Astrocyte (in vitro differentiated cells and primary cell): ENCODE measurements around the gene PDE9A. TPM values are rescaled to one million over a fixed set of nuclear protein-coding genes. Genes with fewer than 3 reads are reported as not detected.

Source experiments
- DNase-seq: peaks from one replicate; pipeline ENCODE4 v3.0.0-alpha.2; 2010; ENCODE audit warnings: low read depth
- FAIRE-seq: peaks from 2 replicates; lab custom pipeline; 2011; peaks lifted over from hg19 to GRCh38; lab: Jason Lieb, UNC
- H2AFZ ChIP-seq: 2 replicates; pipeline ENCODE4 v1.6.0; 2012; ENCODE audit warnings: low read depth, low read length, inconsistent platforms
- H3K27ac ChIP-seq: 2 replicates; pipeline ENCODE4 v1.5.1; 2011; ENCODE audit warnings: low read depth, low read length, inconsistent platforms
- H3K27me3 ChIP-seq: 2 replicates; pipeline ENCODE4 v1.6.0; 2011; ENCODE audit warnings: low read length, inconsistent platforms; ENCODE audit not compliant: insufficient read depth
- H3K36me3 ChIP-seq: 2 replicates; pipeline ENCODE4 v1.5.1; 2011; ENCODE audit warnings: low read length, inconsistent platforms; ENCODE audit not compliant: insufficient read depth
- H3K4me1 ChIP-seq: 2 replicates; pipeline ENCODE4 v1.5.1; 2011; ENCODE audit warnings: low read length, inconsistent platforms; ENCODE audit not compliant: insufficient read depth
- H3K4me2 ChIP-seq: 2 replicates; pipeline ENCODE4 v1.6.0; 2012; ENCODE audit warnings: low read length, inconsistent platforms
- H3K4me3 ChIP-seq: 2 replicates; pipeline ENCODE4 v1.5.1; 2011; ENCODE audit warnings: low read depth, mild to moderate bottlenecking, low read length, inconsistent platforms; ENCODE audit not compliant: insufficient read depth
- H3K79me2 ChIP-seq: 2 replicates; pipeline ENCODE4 v1.6.0; 2012; ENCODE audit warnings: mild to moderate bottlenecking, low read length, inconsistent platforms; ENCODE audit not compliant: insufficient read depth
- H3K9ac ChIP-seq: 2 replicates; pipeline ENCODE4 v1.6.0; 2012; ENCODE audit warnings: mild to moderate bottlenecking, low read length, inconsistent platforms
- H3K9me3 ChIP-seq: 2 replicates; pipeline ENCODE4 v1.5.1; 2012; ENCODE audit warnings: low read depth, mild to moderate bottlenecking, low read length, inconsistent platforms; ENCODE audit not compliant: insufficient read depth
- H4K20me1 ChIP-seq: 2 replicates; pipeline ENCODE4 v1.6.0; 2012; ENCODE audit warnings: low read length, inconsistent platforms; ENCODE audit not compliant: insufficient read depth
- H3K27ac Mint-ChIP-seq: one replicate; pipeline ENCODE4 v1.8.0; 2021; ENCODE audit warnings: mild to moderate bottlenecking, mixed read lengths; ENCODE audit not compliant: unreplicated experiment
- H3K27me3 Mint-ChIP-seq: one replicate; pipeline ENCODE4 v1.8.0; 2021; ENCODE audit warnings: low read depth, mixed read lengths; ENCODE audit not compliant: unreplicated experiment
- H3K36me3 Mint-ChIP-seq: one replicate; pipeline ENCODE4 v1.8.0; 2021; ENCODE audit warnings: low read depth, mixed read lengths; ENCODE audit not compliant: unreplicated experiment
- H3K4me1 Mint-ChIP-seq: one replicate; pipeline ENCODE4 v1.8.0; 2021; ENCODE audit warnings: low read depth, mixed read lengths; ENCODE audit not compliant: unreplicated experiment
- H3K4me3 Mint-ChIP-seq: one replicate; pipeline ENCODE4 v1.8.0; 2021; ENCODE audit warnings: mild to moderate bottlenecking, moderate library complexity, mixed read lengths; ENCODE audit not compliant: unreplicated experiment
- H3K9me3 Mint-ChIP-seq: one replicate; pipeline ENCODE4 v1.8.0; 2021; ENCODE audit warnings: mild to moderate bottlenecking, mixed read lengths; ENCODE audit not compliant: unreplicated experiment
- EZH2 ChIP-seq: IDR thresholded peaks from 2 replicates; pipeline ENCODE4 v1.6.1; 2012; ENCODE audit warnings: mild to moderate bottlenecking, low read length, inconsistent platforms; ENCODE audit not compliant: insufficient read depth
- total RNA-seq: library from RNA; stranded (reverse); gene quantifications from 2 replicates; pipeline ENCODE4 v1.2.1, GENCODE V29; 2021
- TF ChIP-seq, protein P1 (sequence below): IDR thresholded peaks from 2 replicates; pipeline ENCODE4 v1.5.1; 2011; ENCODE audit warnings: low read depth, mild to moderate bottlenecking, inconsistent platforms, low read length, moderate library complexity; ENCODE audit not compliant: insufficient read depth

The PDE9A gene
- total RNA-seq, 1 donor from 2014 or later, result 7.8 TPM

DNA sequence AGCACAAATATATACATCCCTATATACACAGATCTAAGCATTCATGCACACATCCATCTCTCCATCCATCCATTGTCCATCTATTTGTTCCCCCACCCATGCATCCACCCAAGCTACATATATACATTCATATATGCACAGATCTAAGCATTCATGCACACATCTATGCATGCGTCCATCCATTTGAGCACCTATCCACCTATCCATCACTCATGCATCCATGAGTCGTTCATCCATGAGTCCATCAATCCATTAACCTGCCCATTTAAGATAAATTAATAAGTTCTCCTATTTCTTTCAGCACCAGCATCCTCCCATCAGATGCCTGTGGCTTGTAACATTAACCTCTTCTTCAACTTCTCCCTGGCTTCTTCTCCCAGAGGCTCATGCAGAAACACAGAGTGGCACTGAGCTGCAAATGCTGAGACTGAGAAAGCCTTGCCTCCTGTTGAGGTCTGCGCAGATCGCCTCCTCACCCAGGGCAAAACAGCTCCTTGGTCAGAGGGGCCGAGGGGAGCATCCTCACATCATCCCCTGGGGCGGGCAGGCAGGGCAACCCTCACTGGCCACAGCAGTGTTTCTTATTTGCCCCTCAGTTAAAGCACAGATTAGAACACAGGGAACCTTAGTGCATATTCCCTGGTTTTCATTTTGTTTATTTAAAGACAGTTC is 17.4 kb upstream of the PDE9A start:
- no peak overlapping the region for H3K27ac ChIP-seq
- no peaks in the 10 kb centered on the region for H3K36me3 Mint-ChIP-seq
- H3K27me3 Mint-ChIP-seq, result peaks cover 7% of the 10 kb centered on the region
- no peak overlapping the region for H3K4me2 ChIP-seq
- no peak overlapping the region for H3K9ac ChIP-seq
- H3K9me3 ChIP-seq, result no peaks in the 10 kb centered on the region
- no peak for TF ChIP-seq EZH2
- TF ChIP-seq, protein P1, sequence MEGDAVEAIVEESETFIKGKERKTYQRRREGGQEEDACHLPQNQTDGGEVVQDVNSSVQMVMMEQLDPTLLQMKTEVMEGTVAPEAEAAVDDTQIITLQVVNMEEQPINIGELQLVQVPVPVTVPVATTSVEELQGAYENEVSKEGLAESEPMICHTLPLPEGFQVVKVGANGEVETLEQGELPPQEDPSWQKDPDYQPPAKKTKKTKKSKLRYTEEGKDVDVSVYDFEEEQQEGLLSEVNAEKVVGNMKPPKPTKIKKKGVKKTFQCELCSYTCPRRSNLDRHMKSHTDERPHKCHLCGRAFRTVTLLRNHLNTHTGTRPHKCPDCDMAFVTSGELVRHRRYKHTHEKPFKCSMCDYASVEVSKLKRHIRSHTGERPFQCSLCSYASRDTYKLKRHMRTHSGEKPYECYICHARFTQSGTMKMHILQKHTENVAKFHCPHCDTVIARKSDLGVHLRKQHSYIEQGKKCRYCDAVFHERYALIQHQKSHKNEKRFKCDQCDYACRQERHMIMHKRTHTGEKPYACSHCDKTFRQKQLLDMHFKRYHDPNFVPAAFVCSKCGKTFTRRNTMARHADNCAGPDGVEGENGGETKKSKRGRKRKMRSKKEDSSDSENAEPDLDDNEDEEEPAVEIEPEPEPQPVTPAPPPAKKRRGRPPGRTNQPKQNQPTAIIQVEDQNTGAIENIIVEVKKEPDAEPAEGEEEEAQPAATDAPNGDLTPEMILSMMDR, result no peak
- no peaks in the 10 kb centered on the region for H4K20me1 ChIP-seq
- H3K4me3 Mint-ChIP-seq, result no peak overlapping the region
- H3K27ac Mint-ChIP-seq, result no peak overlapping the region
- no peaks in the 10 kb centered on the region for H3K36me3 ChIP-seq
- DNase-seq (no peak), FAIRE-seq (no peak)
- no peaks in the 10 kb centered on the region for H3K9me3 Mint-ChIP-seq
- no peaks in the 10 kb centered on the region for H3K4me1 Mint-ChIP-seq
- no peak overlapping the region for H3K4me3 ChIP-seq
- H3K79me2 ChIP-seq, result no peaks in the 10 kb centered on the region
- no peak overlapping the region for H2AFZ ChIP-seq
- no peaks in the 10 kb centered on the region for H3K4me1 ChIP-seq
- H3K27me3 ChIP-seq, result peaks cover 11% of the 10 kb centered on the region

DNA sequence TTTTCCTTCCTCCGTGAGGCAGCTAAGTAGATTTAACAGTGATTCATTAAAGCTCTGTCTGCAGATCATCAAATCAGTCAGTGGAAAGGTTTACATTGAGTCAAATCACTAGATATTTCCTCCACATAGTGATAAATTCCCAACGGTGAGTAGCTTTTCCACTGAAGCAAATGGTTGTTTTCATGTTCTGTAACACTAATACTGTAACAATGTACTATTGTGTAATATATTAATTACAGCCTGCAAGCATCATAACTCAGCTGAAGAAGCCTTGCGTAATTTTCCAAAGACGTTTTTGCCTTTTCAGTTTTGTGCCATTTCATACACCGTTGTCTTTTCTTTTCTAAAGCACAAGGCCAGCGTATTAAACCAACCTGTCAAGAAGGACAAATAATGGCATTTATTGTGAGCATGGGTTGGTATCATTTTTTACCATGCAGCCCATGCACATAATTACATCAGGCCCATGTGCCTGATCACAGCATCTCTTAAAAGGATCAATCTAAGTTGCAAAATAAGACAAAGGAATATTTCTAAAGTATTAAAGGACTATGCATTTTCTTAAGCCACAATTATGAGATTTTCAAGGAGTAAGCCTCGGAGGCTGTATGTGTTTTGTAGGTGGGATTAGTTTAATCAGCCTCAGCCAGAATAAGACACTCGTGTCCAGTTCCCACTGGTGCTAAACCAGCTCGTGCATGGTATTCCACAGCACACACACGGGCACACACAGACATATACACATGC is 16.7 kb upstream of the PDE9A start:
- H3K4me1 Mint-ChIP-seq, result peaks cover 4% of the 10 kb centered on the region
- Histone ChIP-seq H3K9ac (no peak overlapping the region), H3K4me2 (no peak overlapping the region), H3K27ac (no peak overlapping the region), H3K36me3 (no peaks in the 10 kb centered on the region), H3K27me3 (peaks cover 14% of the 10 kb centered on the region), H3K9me3 (no peaks in the 10 kb centered on the region), H2AFZ (no peak overlapping the region), H3K79me2 (no peaks in the 10 kb centered on the region), H4K20me1 (no peaks in the 10 kb centered on the region), H3K4me1 (no peaks in the 10 kb centered on the region), H3K4me3 (no peak overlapping the region)
- H3K27me3 Mint-ChIP-seq, result peaks cover 8% of the 10 kb centered on the region
- no peaks in the 10 kb centered on the region for H3K9me3 Mint-ChIP-seq
- no peak overlapping the region for H3K4me3 Mint-ChIP-seq
- H3K36me3 Mint-ChIP-seq, result no peaks in the 10 kb centered on the region
- DNase-seq (peak; percentile 12), FAIRE-seq (no peak)
- no peak overlapping the region for H3K27ac Mint-ChIP-seq
- TF ChIP-seq, protein P1, result no peak
- TF ChIP-seq EZH2, result no peak
